Activated naive CD4-positive, alpha-beta T cell treated with anti-CD3 and anti-CD28 coated beads, Interleukin-2, amount 50 U/mL, for 24 hours (primary cell): ENCODE measurements around the gene RAB35.

Experiments used
- H3K27ac Mint-ChIP-seq: one replicate; pipeline ENCODE4 v1.8.0; 2021; ENCODE audit warnings: mild to moderate bottlenecking, mixed read lengths
- H3K27me3 Mint-ChIP-seq: one replicate; pipeline ENCODE4 v1.8.0; 2021; ENCODE audit warnings: mixed read lengths
- H3K36me3 Mint-ChIP-seq: one replicate; pipeline ENCODE4 v1.8.0; 2021; ENCODE audit warnings: mixed read lengths
- H3K4me1 Mint-ChIP-seq: one replicate; pipeline ENCODE4 v1.8.0; 2021; ENCODE audit warnings: mixed read lengths
- H3K4me3 Mint-ChIP-seq: one replicate; pipeline ENCODE4 v1.8.0; 2021; ENCODE audit warnings: mild to moderate bottlenecking, mixed read lengths
- H3K9me3 Mint-ChIP-seq: one replicate; pipeline ENCODE4 v1.8.0; 2021; ENCODE audit warnings: mixed read lengths

The RAB35 gene

GRCh38 chr12:120089105-120089504 lies 27.4 kb downstream of the RAB35 start:
- Mint-ChIP-seq H3K4me3 (no peak overlapping the region), H3K27me3 (no peaks in the 10 kb centered on the region), H3K27ac (peak overlapping the region; percentile 18), H3K4me1 (peaks cover 33% of the 10 kb centered on the region), H3K9me3 (no peaks in the 10 kb centered on the region), H3K36me3 (peaks cover 7% of the 10 kb centered on the region)

GRCh38 chr12:120086801-120087621 lies 29.5 kb downstream of the RAB35 start:
- H3K27me3 Mint-ChIP-seq = no peaks in the 10 kb centered on the region
- peaks cover 7% of the 10 kb centered on the region for H3K36me3 Mint-ChIP-seq
- peaks cover 33% of the 10 kb centered on the region for H3K4me1 Mint-ChIP-seq
- peak overlapping the region; percentile 86 for H3K27ac Mint-ChIP-seq
- no peaks in the 10 kb centered on the region for H3K9me3 Mint-ChIP-seq
- H3K4me3 Mint-ChIP-seq = peak overlapping the region; percentile 76

GRCh38 chr12:120085920-120086645 lies 30.5 kb downstream of the RAB35 start:
- Mint-ChIP-seq H3K27me3 (no peaks in the 10 kb centered on the region), H3K9me3 (no peaks in the 10 kb centered on the region), H3K4me1 (peaks cover 33% of the 10 kb centered on the region), H3K36me3 (peaks cover 9% of the 10 kb centered on the region), H3K27ac (peak overlapping the region; percentile 74), H3K4me3 (no peak overlapping the region)

- H3K4me1 Mint-ChIP-seq = peaks cover 38% of the 10 kb centered on the region
- no peaks in the 10 kb centered on the region for H3K9me3 Mint-ChIP-seq
- H3K27me3 Mint-ChIP-seq = no peaks in the 10 kb centered on the region
- H3K36me3 Mint-ChIP-seq = peaks cover 18% of the 10 kb centered on the region
- H3K27ac Mint-ChIP-seq = peak overlapping the region; percentile 38
- no peak overlapping the region for H3K4me3 Mint-ChIP-seq
Measured at GRCh38 chr12:120081641-120082040, 34.9 kb downstream of the RAB35 start.

- Mint-ChIP-seq H3K4me3 (no peak overlapping the region), H3K4me1 (peaks cover 29% of the 10 kb centered on the region), H3K9me3 (no peaks in the 10 kb centered on the region), H3K27ac (peak overlapping the region; percentile 57), H3K36me3 (peaks cover 22% of the 10 kb centered on the region), H3K27me3 (no peaks in the 10 kb centered on the region)
Measured at GRCh38 chr12:120079411-120080400, 36.8 kb downstream of the RAB35 start.

- Mint-ChIP-seq H3K9me3 (no peaks in the 10 kb centered on the region), H3K27ac (peak overlapping the region; percentile 57), H3K36me3 (peaks cover 22% of the 10 kb centered on the region)
Measured at GRCh38 chr12:120078868-120079267, 37.7 kb downstream of the RAB35 start.

GRCh38 chr12:120077260-120077659 lies 39.3 kb downstream of the RAB35 start:
- Mint-ChIP-seq H3K27me3 (no peaks in the 10 kb centered on the region), H3K9me3 (no peaks in the 10 kb centered on the region), H3K27ac (peak overlapping the region; percentile 17), H3K36me3 (peaks cover 26% of the 10 kb centered on the region), H3K4me3 (no peak overlapping the region), H3K4me1 (peaks cover 36% of the 10 kb centered on the region)

More at GRCh38 chr12:120078868-120079267, 37.7 kb downstream of the RAB35 start:
- Mint-ChIP-seq H3K4me1 (peaks cover 33% of the 10 kb centered on the region), H3K27me3 (no peaks in the 10 kb centered on the region), H3K4me3 (peak overlapping the region; percentile 2)

GRCh38 chr12:120076651-120077050 lies 39.9 kb downstream of the RAB35 start:
- Mint-ChIP-seq H3K27ac (no peak overlapping the region), H3K36me3 (peaks cover 26% of the 10 kb centered on the region), H3K4me3 (no peak overlapping the region), H3K27me3 (no peaks in the 10 kb centered on the region), H3K9me3 (no peaks in the 10 kb centered on the region), H3K4me1 (peaks cover 36% of the 10 kb centered on the region)

GRCh38 chr12:120075034-120075616 lies 41.4 kb downstream of the RAB35 start:
- Mint-ChIP-seq H3K4me3 (peak overlapping the region; percentile 16), H3K36me3 (peaks cover 28% of the 10 kb centered on the region), H3K4me1 (peaks cover 36% of the 10 kb centered on the region), H3K27ac (peak overlapping the region; percentile 87), H3K27me3 (no peaks in the 10 kb centered on the region), H3K9me3 (no peaks in the 10 kb centered on the region)

- Mint-ChIP-seq H3K4me3 (no peak overlapping the region), H3K9me3 (no peaks in the 10 kb centered on the region), H3K36me3 (peaks cover 25% of the 10 kb centered on the region), H3K27me3 (no peaks in the 10 kb centered on the region), H3K4me1 (peaks cover 23% of the 10 kb centered on the region), H3K27ac (no peak overlapping the region)
Measured at GRCh38 chr12:120072472-120073249, 43.9 kb downstream of the RAB35 start.

- Mint-ChIP-seq H3K4me3 (no peak overlapping the region), H3K4me1 (peaks cover 20% of the 10 kb centered on the region), H3K36me3 (peaks cover 22% of the 10 kb centered on the region), H3K27me3 (no peaks in the 10 kb centered on the region), H3K27ac (no peak overlapping the region), H3K9me3 (no peaks in the 10 kb centered on the region)
Measured at GRCh38 chr12:120071493-120072020, 45.0 kb downstream of the RAB35 start.

GRCh38 chr12:120069278-120069677 lies 47.3 kb downstream of the RAB35 start:
- Mint-ChIP-seq H3K9me3 (no peaks in the 10 kb centered on the region), H3K27me3 (no peaks in the 10 kb centered on the region), H3K4me3 (no peak overlapping the region), H3K4me1 (peaks cover 8% of the 10 kb centered on the region), H3K36me3 (peaks cover 24% of the 10 kb centered on the region), H3K27ac (no peak overlapping the region)

GRCh38 chr12:120067901-120068300 lies 48.7 kb downstream of the RAB35 start:
- Mint-ChIP-seq H3K36me3 (peaks cover 18% of the 10 kb centered on the region), H3K27ac (no peak overlapping the region), H3K4me3 (no peak overlapping the region), H3K9me3 (no peaks in the 10 kb centered on the region), H3K27me3 (no peaks in the 10 kb centered on the region), H3K4me1 (peaks cover 2% of the 10 kb centered on the region)
